ENCODE measurements around the gene TNIP2. TPM values are rescaled to one million over a fixed set of nuclear protein-coding genes. Genes with fewer than 3 reads are reported as not detected.
A peak's percentile ranks its signal among the peaks of the same experiment; 100 is the strongest.

Gene TNIP2
- total RNA-seq, 1 experiment from 2014 or later, result 31.9 TPM

GRCh38 chr4:2700031-2700430 is 56.1 kb downstream of the TNIP2 start:
- H3K27ac ChIP-seq (ENCODE audit: low read depth, low read length, poor library complexity, severe bottlenecking), result no peak overlapping the region
- no peaks in the 10 kb centered on the region for H3K27me3 ChIP-seq (replicated peaks; ENCODE audit: insufficient read depth, low read depth, low read length, poor library complexity)
- no peak overlapping the region for H3K4me3 ChIP-seq (ENCODE audit: low read depth, low read length, poor library complexity, severe bottlenecking)
- POLR2A ChIA-PET (ENCODE audit: low non-redundant PET), result no interaction called here
- CTCF ChIA-PET, result no interaction called here
- intact Hi-C loops (cut with micrococcal nuclease; ENCODE audit: unreplicated experiment), result no loop called here
- peaks cover 93% of the 10 kb centered on the region for H3K36me3 ChIP-seq (ENCODE audit: insufficient read depth, low read length, poor library complexity, severe bottlenecking)
- H3K4me1 ChIP-seq (ENCODE audit: insufficient read depth, low read length, poor library complexity, severe bottlenecking), result no peaks in the 10 kb centered on the region
- no peaks in the 10 kb centered on the region for H3K9me3 ChIP-seq (ENCODE audit: low read depth, low read length, poor library complexity, severe bottlenecking)
- TF ChIP-seq EZH2 (IDR thresholded peaks at IDR 0.05; ENCODE audit: borderline replicate concordance, low read depth, low read length, poor library complexity, severe bottlenecking) (no peak), CTCF (conservative IDR thresholded peaks at IDR 0.05; ENCODE audit: low read depth, low read length) (no peak)
- BruUV-seq (replicated peaks), result TSS peak; percentile 67
- no peak for DNase-seq (ENCODE audit: low spot score)

- intact Hi-C loops (cut with micrococcal nuclease; ENCODE audit: unreplicated experiment), result no loop called here
- no peak for DNase-seq (ENCODE audit: low spot score)
- H3K27ac ChIP-seq (ENCODE audit: low read depth, low read length, poor library complexity, severe bottlenecking), result no peak overlapping the region
- TF ChIP-seq CTCF (conservative IDR thresholded peaks at IDR 0.05; ENCODE audit: low read depth, low read length) (no peak), EZH2 (IDR thresholded peaks at IDR 0.05; ENCODE audit: borderline replicate concordance, low read depth, low read length, poor library complexity, severe bottlenecking) (no peak)
- H3K27me3 ChIP-seq (replicated peaks; ENCODE audit: insufficient read depth, low read depth, low read length, poor library complexity), result no peaks in the 10 kb centered on the region
- H3K36me3 ChIP-seq (ENCODE audit: insufficient read depth, low read length, poor library complexity, severe bottlenecking), result peaks cover 97% of the 10 kb centered on the region
- H3K4me3 ChIP-seq (ENCODE audit: low read depth, low read length, poor library complexity, severe bottlenecking), result no peak overlapping the region
- ChIA-PET POLR2A (ENCODE audit: low non-redundant PET) (no interaction called here), CTCF (no interaction called here)
- no TSS peak for BruUV-seq (replicated peaks)
- H3K9me3 ChIP-seq (ENCODE audit: low read depth, low read length, poor library complexity, severe bottlenecking), result no peaks in the 10 kb centered on the region
- no peaks in the 10 kb centered on the region for H3K4me1 ChIP-seq (ENCODE audit: insufficient read depth, low read length, poor library complexity, severe bottlenecking)
Observed at GRCh38 chr4:2699534-2699933, 56.6 kb downstream of the TNIP2 start.

- no peak for DNase-seq (ENCODE audit: low spot score)
- TF ChIP-seq CTCF (conservative IDR thresholded peaks at IDR 0.05; ENCODE audit: low read depth, low read length) (no peak), EZH2 (IDR thresholded peaks at IDR 0.05; ENCODE audit: borderline replicate concordance, low read depth, low read length, poor library complexity, severe bottlenecking) (no peak)
- intact Hi-C loops (cut with micrococcal nuclease; ENCODE audit: unreplicated experiment), result no loop called here
- Histone ChIP-seq H3K4me3 (ENCODE audit: low read depth, low read length, poor library complexity, severe bottlenecking) (no peak overlapping the region), H3K27ac (ENCODE audit: low read depth, low read length, poor library complexity, severe bottlenecking) (no peak overlapping the region), H3K4me1 (ENCODE audit: insufficient read depth, low read length, poor library complexity, severe bottlenecking) (no peaks in the 10 kb centered on the region), H3K36me3 (ENCODE audit: insufficient read depth, low read length, poor library complexity, severe bottlenecking) (peaks cover 95% of the 10 kb centered on the region), H3K27me3 (replicated peaks; ENCODE audit: insufficient read depth, low read depth, low read length, poor library complexity) (no peaks in the 10 kb centered on the region), H3K9me3 (ENCODE audit: low read depth, low read length, poor library complexity, severe bottlenecking) (no peaks in the 10 kb centered on the region)
- CTCF ChIA-PET, result no interaction called here
- POLR2A ChIA-PET (ENCODE audit: low non-redundant PET), result no interaction called here
- no TSS peak for BruUV-seq (replicated peaks)
Observed at GRCh38 chr4:2698951-2699505, 57.1 kb downstream of the TNIP2 start.

Measured in A673 (cell line).